Measurements from ENCODE around the gene RBMS3. TPM values are rescaled to one million over a fixed set of nuclear protein-coding genes. Genes with fewer than 3 reads are reported as not detected.

The RBMS3 gene
- total RNA-seq, 2 experiments from 2014 or later: 1.0 TPM; not detected in 1

DNA sequence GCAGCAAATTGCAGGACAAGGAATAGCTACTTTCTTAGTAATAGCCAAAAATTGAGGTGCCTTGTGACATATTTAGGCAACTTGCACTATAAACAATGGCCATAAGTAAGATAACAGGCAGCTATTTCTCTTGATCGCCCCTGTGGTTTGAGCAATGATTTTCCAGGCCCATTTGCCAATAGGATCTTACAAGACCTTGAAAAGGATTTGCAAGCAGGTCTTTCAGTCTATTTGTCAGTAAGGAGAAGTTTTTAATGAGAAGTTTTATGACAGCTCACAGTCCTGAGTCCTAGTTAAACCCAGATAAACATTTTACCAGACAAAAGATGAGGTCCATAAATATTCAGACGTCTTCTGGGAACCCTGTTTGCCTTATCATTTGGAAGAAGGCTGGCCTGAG is 645.5 kb downstream of the RBMS3 start:
- Histone ChIP-seq H3K4me1 (ENCODE audit: insufficient read depth, low read length, poor library complexity, severe bottlenecking) (no peaks in the 10 kb centered on the region), H3K9me2 (ENCODE audit: insufficient read depth, low read length) (no peaks in the 10 kb centered on the region), H3K9me3 (ENCODE audit: low read length) (no peaks in the 10 kb centered on the region), H3K79me2 (ENCODE audit: insufficient read depth, low read depth, low read length) (no peaks in the 10 kb centered on the region), H3K36me3 (ENCODE audit: insufficient read depth, low read length) (no peaks in the 10 kb centered on the region), H3K4me2 (ENCODE audit: low read length) (no peak overlapping the region), H3K4me3 (ENCODE audit: low read depth, low read length, poor library complexity, severe bottlenecking) (no peak overlapping the region), H3K27ac (ENCODE audit: low read depth, low read length, poor library complexity, severe bottlenecking) (no peak overlapping the region), H2AFZ (ENCODE audit: low read length) (no peak overlapping the region), H4K20me1 (ENCODE audit: insufficient read depth, low read length) (no peaks in the 10 kb centered on the region)
- DNase-seq (ENCODE audit: low spot score): no peak
- no TSS peak for BruUV-seq (replicated peaks)
- CTCF ChIA-PET (ENCODE audit: unreplicated experiment): no interaction called here
- intact Hi-C loops (cut with micrococcal nuclease; ENCODE audit: unreplicated experiment): no loop called here
- TF ChIP-seq EZH2phosphoT487 (IDR thresholded peaks at IDR 0.05; ENCODE audit: borderline replicate concordance, low read depth, low read length): no peak
- TF ChIP-seq, protein P1, sequence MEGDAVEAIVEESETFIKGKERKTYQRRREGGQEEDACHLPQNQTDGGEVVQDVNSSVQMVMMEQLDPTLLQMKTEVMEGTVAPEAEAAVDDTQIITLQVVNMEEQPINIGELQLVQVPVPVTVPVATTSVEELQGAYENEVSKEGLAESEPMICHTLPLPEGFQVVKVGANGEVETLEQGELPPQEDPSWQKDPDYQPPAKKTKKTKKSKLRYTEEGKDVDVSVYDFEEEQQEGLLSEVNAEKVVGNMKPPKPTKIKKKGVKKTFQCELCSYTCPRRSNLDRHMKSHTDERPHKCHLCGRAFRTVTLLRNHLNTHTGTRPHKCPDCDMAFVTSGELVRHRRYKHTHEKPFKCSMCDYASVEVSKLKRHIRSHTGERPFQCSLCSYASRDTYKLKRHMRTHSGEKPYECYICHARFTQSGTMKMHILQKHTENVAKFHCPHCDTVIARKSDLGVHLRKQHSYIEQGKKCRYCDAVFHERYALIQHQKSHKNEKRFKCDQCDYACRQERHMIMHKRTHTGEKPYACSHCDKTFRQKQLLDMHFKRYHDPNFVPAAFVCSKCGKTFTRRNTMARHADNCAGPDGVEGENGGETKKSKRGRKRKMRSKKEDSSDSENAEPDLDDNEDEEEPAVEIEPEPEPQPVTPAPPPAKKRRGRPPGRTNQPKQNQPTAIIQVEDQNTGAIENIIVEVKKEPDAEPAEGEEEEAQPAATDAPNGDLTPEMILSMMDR (conservative IDR thresholded peaks at IDR 0.05; ENCODE audit: low read length): no peak
- POLR2A ChIA-PET: no interaction called here

GRCh38 chr3:29932696-29933325 is 651.9 kb downstream of the RBMS3 start:
- TF ChIP-seq EZH2phosphoT487 (IDR thresholded peaks at IDR 0.05; ENCODE audit: borderline replicate concordance, low read depth, low read length): no peak
- TF ChIP-seq, protein P1 (conservative IDR thresholded peaks at IDR 0.05; ENCODE audit: low read length): no peak
- Histone ChIP-seq H3K36me3 (ENCODE audit: insufficient read depth, low read length) (no peaks in the 10 kb centered on the region), H3K4me3 (ENCODE audit: low read depth, low read length, poor library complexity, severe bottlenecking) (no peak overlapping the region), H3K9me3 (ENCODE audit: low read length) (no peaks in the 10 kb centered on the region), H3K4me1 (ENCODE audit: insufficient read depth, low read length, poor library complexity, severe bottlenecking) (no peaks in the 10 kb centered on the region), H3K9me2 (ENCODE audit: insufficient read depth, low read length) (no peaks in the 10 kb centered on the region), H3K27ac (ENCODE audit: low read depth, low read length, poor library complexity, severe bottlenecking) (no peak overlapping the region), H2AFZ (ENCODE audit: low read length) (no peak overlapping the region), H3K4me2 (ENCODE audit: low read length) (no peak overlapping the region), H3K79me2 (ENCODE audit: insufficient read depth, low read depth, low read length) (no peaks in the 10 kb centered on the region), H4K20me1 (ENCODE audit: insufficient read depth, low read length) (no peaks in the 10 kb centered on the region)
- BruUV-seq (replicated peaks): no TSS peak
- CTCF ChIA-PET (ENCODE audit: unreplicated experiment): no interaction called here
- intact Hi-C loops (cut with micrococcal nuclease; ENCODE audit: unreplicated experiment): no loop called here
- POLR2A ChIA-PET: no interaction called here
- no peak for DNase-seq (ENCODE audit: low spot score)

DNA sequence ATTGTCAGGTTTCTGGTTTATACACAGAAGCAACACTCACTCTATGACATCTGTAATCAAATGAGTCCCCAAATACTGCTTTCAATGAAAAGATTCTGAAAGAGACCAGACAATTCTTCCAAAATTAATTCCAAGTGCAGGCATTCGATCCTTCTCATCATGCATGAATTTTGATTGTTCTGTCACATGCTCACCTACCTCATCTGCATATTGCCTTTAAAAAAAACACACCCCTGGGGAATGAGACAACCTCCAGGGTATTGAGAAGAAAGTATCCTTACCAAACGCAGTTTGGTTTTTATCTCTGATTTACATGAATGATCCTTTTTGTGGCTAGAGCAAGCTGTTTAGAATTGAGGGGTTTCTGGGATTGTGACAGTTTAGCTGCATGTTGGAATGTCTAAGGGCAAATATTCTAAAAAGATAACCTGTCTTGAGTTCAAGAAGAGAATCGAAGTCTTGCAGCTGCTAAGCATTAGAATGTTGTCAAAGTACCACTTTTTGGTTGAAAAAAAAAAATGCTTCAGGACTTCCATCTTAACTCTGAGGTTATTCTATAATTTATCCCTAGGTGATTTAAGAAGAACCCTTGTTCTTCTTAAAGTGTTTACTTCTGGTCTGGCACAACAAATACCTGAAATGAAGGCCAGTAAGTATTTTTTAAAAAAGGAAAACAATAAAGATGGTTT is 653.1 kb downstream of the RBMS3 start:
- Histone ChIP-seq H3K9me2 (ENCODE audit: insufficient read depth, low read length) (no peaks in the 10 kb centered on the region), H2AFZ (ENCODE audit: low read length) (no peak overlapping the region), H4K20me1 (ENCODE audit: insufficient read depth, low read length) (no peaks in the 10 kb centered on the region), H3K79me2 (ENCODE audit: insufficient read depth, low read depth, low read length) (no peaks in the 10 kb centered on the region), H3K9me3 (ENCODE audit: low read length) (no peaks in the 10 kb centered on the region), H3K4me3 (ENCODE audit: low read depth, low read length, poor library complexity, severe bottlenecking) (no peak overlapping the region), H3K4me2 (ENCODE audit: low read length) (no peak overlapping the region), H3K36me3 (ENCODE audit: insufficient read depth, low read length) (no peaks in the 10 kb centered on the region), H3K4me1 (ENCODE audit: insufficient read depth, low read length, poor library complexity, severe bottlenecking) (no peaks in the 10 kb centered on the region), H3K27ac (ENCODE audit: low read depth, low read length, poor library complexity, severe bottlenecking) (no peak overlapping the region)
- CTCF ChIA-PET (ENCODE audit: unreplicated experiment): no interaction called here
- DNase-seq (ENCODE audit: low spot score): no peak
- intact Hi-C loops (cut with micrococcal nuclease; ENCODE audit: unreplicated experiment): no loop called here
- no TSS peak for BruUV-seq (replicated peaks)
- TF ChIP-seq, protein P1 (conservative IDR thresholded peaks at IDR 0.05; ENCODE audit: low read length): no peak
- no peak for TF ChIP-seq EZH2phosphoT487 (IDR thresholded peaks at IDR 0.05; ENCODE audit: borderline replicate concordance, low read depth, low read length)
- POLR2A ChIA-PET: interaction anchor here (0.7 kb wide), 1 partner anchor 181 kb away, joined by 3 read pairs; no protein-coding TSS in a partner anchor

Measured in OCI-LY7 (cell line).